Mesendoderm (in vitro differentiated cells): ENCODE measurements around the gene CTIF.

Experiments used
- DNase-seq: peaks from one replicate; pipeline ENCODE4 v3.0.0; 2013
- H2AK5ac ChIP-seq: 2 replicates; pipeline ENCODE4 v1.6.1; 2013; ENCODE audit warnings: low read length, inconsistent platforms
- H2BK120ac ChIP-seq: 2 replicates; pipeline ENCODE4 v1.6.1; 2013; ENCODE audit warnings: low read depth, mild to moderate bottlenecking, low read length, moderate library complexity, mixed read lengths
- H2BK15ac ChIP-seq: replicated peaks from 2 replicates; pipeline ENCODE4 v1.6.1; 2013; ENCODE audit warnings: low read depth, mild to moderate bottlenecking, moderate library complexity
- H2BK5ac ChIP-seq: 2 replicates; pipeline ENCODE4 v1.6.1; 2013; ENCODE audit warnings: low read length, inconsistent platforms
- H3K18ac ChIP-seq: 2 replicates; pipeline ENCODE4 v1.6.1; 2013; ENCODE audit warnings: mild to moderate bottlenecking, low read length, mixed read lengths
- H3K23ac ChIP-seq: one replicate; pipeline ENCODE4 v1.6.1; 2013; ENCODE audit warnings: low read length
- H3K27ac ChIP-seq: 2 replicates; pipeline ENCODE4 v1.5.1; 2013; ENCODE audit warnings: low read depth, mild to moderate bottlenecking, inconsistent platforms, low read length, moderate library complexity
- H3K27me3 ChIP-seq: 2 replicates; pipeline ENCODE4 v1.6.1; 2013; ENCODE audit warnings: low read length, control low read depth, mild to moderate bottlenecking, inconsistent platforms; ENCODE audit not compliant: insufficient read depth, poor library complexity
- H3K36me3 ChIP-seq: 2 replicates; pipeline ENCODE4 v1.6.1; 2013; ENCODE audit warnings: low read length, inconsistent platforms; ENCODE audit not compliant: control insufficient read depth, insufficient read depth
- H3K4ac ChIP-seq: one replicate; pipeline ENCODE4 v1.6.1; 2013; ENCODE audit warnings: low read depth, mild to moderate bottlenecking, low read length, moderate library complexity
- H3K4me1 ChIP-seq: 2 replicates; pipeline ENCODE4 v1.6.1; 2013; ENCODE audit warnings: low read depth, low read length, inconsistent platforms; ENCODE audit not compliant: control insufficient read depth
- H3K4me2 ChIP-seq: 2 replicates; pipeline ENCODE4 v1.6.1; 2013; ENCODE audit warnings: low read length
- H3K4me3 ChIP-seq: 2 replicates; pipeline ENCODE4 v1.5.1; 2013; ENCODE audit warnings: mild to moderate bottlenecking, low read length
- H3K56ac ChIP-seq: one replicate; pipeline ENCODE4 v1.6.1; 2013; ENCODE audit warnings: low read length
- H3K79me1 ChIP-seq: 2 replicates; pipeline ENCODE4 v1.6.1; 2013; ENCODE audit warnings: low read length, inconsistent platforms
- H3K79me2 ChIP-seq: 2 replicates; pipeline ENCODE4 v1.6.1; 2013; ENCODE audit warnings: mild to moderate bottlenecking, low read length; ENCODE audit not compliant: control insufficient read depth, insufficient read depth
- H3K9ac ChIP-seq: 2 replicates; pipeline ENCODE4 v1.6.1; 2013; ENCODE audit warnings: low read length, inconsistent platforms
- H4K5ac ChIP-seq: one replicate; pipeline ENCODE4 v1.6.1; 2013; ENCODE audit warnings: low read length
- H4K8ac ChIP-seq: one replicate; pipeline ENCODE4 v1.6.1; 2013; ENCODE audit warnings: low read depth, mild to moderate bottlenecking, control low read depth, low read length, moderate library complexity
- WGBS: extraction: QIAGEN DNeasy Blood & Tissue Kit; methylation state at CpG from one replicate; pipeline ENCODE4 v1.1.7; 2013; ENCODE audit warnings: low lambda C conversion rate, missing lambda C conversion rate; ENCODE audit not compliant: insufficient coverage; ENCODE audit errors: extremely low coverage; 5-methylcytosine and 5-hydroxymethylcytosine counted together

CTIF gene

DNA sequence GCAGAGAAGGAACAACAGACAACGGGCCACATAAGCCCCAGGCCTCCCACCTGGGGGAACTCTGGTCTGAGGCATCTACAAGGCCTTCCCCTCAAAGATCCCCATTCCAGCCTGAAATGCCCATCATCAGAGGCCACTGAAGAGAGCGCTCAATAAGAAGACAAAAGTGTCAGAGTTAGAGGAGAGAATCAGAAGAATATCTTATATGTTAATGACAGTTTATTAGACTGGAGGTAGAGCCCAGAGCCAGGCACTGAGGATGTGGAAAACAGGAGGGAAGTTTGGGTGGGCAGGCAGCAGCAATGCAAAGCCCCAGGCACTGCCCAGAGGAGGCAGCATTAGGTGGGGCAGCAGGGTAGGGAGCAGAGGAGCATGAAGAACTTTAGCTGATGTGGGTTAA is 2.9 kb upstream of the CTIF start:
- H3K27ac ChIP-seq: no peak overlapping the region
- no peak overlapping the region for H2AK5ac ChIP-seq
- no peak overlapping the region for H3K23ac ChIP-seq
- H3K79me1 ChIP-seq: no peaks in the 10 kb centered on the region
- no peak overlapping the region for H3K4ac ChIP-seq
- no peak overlapping the region for H3K56ac ChIP-seq
- H3K36me3 ChIP-seq: no peaks in the 10 kb centered on the region
- no peak overlapping the region for H4K8ac ChIP-seq
- H3K27me3 ChIP-seq: no peaks in the 10 kb centered on the region
- WGBS: no CpG with 5 or more reads among the region's 2 CpGs
- no peak overlapping the region for H3K9ac ChIP-seq
- H3K18ac ChIP-seq: no peak overlapping the region
- H3K79me2 ChIP-seq: no peaks in the 10 kb centered on the region
- H4K5ac ChIP-seq: no peak overlapping the region
- peaks cover 1% of the 10 kb centered on the region for H3K4me1 ChIP-seq
- H2BK120ac ChIP-seq: no peak overlapping the region
- H3K4me3 ChIP-seq: no peak overlapping the region
- DNase-seq: no peak
- H2BK15ac ChIP-seq: no peak overlapping the region
- no peak overlapping the region for H2BK5ac ChIP-seq
- H3K4me2 ChIP-seq: no peak overlapping the region

DNA sequence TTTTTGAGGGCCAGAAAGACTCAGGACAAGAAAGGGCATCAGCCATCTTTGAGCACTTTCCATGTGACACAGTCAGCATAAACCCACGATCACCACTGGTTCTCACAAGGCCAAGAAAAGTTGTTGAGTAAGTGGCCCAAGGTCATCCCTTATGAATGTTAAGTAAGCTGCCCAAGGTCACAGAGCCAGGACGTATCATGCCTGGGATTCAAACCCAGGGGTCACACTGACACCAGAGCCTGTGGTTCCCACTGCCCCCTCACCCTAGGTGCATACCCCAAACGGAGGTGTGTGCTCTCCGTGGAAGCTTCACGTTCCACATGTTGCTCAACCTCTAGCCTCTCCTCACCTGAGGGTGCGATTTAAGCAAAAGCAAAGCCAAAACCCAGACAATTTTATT is 2.3 kb upstream of the CTIF start:
- no peak for DNase-seq
- H2AK5ac ChIP-seq: no peak overlapping the region
- no peak overlapping the region for H2BK15ac ChIP-seq
- no peak overlapping the region for H3K27ac ChIP-seq
- H3K4me1 ChIP-seq: peaks cover 2% of the 10 kb centered on the region
- no peak overlapping the region for H3K4me2 ChIP-seq
- no peak overlapping the region for H3K9ac ChIP-seq
- H3K4ac ChIP-seq: no peak overlapping the region
- no peak overlapping the region for H4K5ac ChIP-seq
- no peak overlapping the region for H3K23ac ChIP-seq
- no peak overlapping the region for H3K4me3 ChIP-seq
- no peaks in the 10 kb centered on the region for H3K36me3 ChIP-seq
- WGBS: no CpG with 5 or more reads among the region's 6 CpGs
- H2BK5ac ChIP-seq: no peak overlapping the region
- no peak overlapping the region for H4K8ac ChIP-seq
- no peak overlapping the region for H2BK120ac ChIP-seq
- H3K27me3 ChIP-seq: no peaks in the 10 kb centered on the region
- peaks cover under 1% of the 10 kb centered on the region for H3K79me2 ChIP-seq
- no peak overlapping the region for H3K18ac ChIP-seq
- H3K56ac ChIP-seq: no peak overlapping the region
- H3K79me1 ChIP-seq: peaks cover under 1% of the 10 kb centered on the region

- H3K27me3 ChIP-seq: no peaks in the 10 kb centered on the region
- H3K27ac ChIP-seq: peak overlapping the region; percentile 64
- H2BK15ac ChIP-seq: peak overlapping the region; percentile 2
- peak overlapping the region; percentile 27 for H3K4me3 ChIP-seq
- H2BK120ac ChIP-seq: peak overlapping the region; percentile 31
- peak overlapping the region; percentile 64 for H3K9ac ChIP-seq
- peaks cover 19% of the 10 kb centered on the region for H3K4me1 ChIP-seq
- no peak overlapping the region for H4K8ac ChIP-seq
- DNase-seq: peak; percentile 81
- peak overlapping the region; percentile 84 for H3K56ac ChIP-seq
- no CpG with 5 or more reads among the region's 70 CpGs for WGBS
- H3K4me2 ChIP-seq: peak overlapping the region; percentile 32
- peaks cover 1% of the 10 kb centered on the region for H3K79me2 ChIP-seq
- H4K5ac ChIP-seq: no peak overlapping the region
- no peak overlapping the region for H2BK5ac ChIP-seq
- no peak overlapping the region for H2AK5ac ChIP-seq
- H3K23ac ChIP-seq: no peak overlapping the region
- peaks cover 4% of the 10 kb centered on the region for H3K79me1 ChIP-seq
- peak overlapping the region; percentile 93 for H3K18ac ChIP-seq
- H3K4ac ChIP-seq: peak overlapping the region; percentile 66
- no peaks in the 10 kb centered on the region for H3K36me3 ChIP-seq
These were observed 797 bp downstream of the CTIF start for GRCh38 chr18:48539406-48540250.

DNA sequence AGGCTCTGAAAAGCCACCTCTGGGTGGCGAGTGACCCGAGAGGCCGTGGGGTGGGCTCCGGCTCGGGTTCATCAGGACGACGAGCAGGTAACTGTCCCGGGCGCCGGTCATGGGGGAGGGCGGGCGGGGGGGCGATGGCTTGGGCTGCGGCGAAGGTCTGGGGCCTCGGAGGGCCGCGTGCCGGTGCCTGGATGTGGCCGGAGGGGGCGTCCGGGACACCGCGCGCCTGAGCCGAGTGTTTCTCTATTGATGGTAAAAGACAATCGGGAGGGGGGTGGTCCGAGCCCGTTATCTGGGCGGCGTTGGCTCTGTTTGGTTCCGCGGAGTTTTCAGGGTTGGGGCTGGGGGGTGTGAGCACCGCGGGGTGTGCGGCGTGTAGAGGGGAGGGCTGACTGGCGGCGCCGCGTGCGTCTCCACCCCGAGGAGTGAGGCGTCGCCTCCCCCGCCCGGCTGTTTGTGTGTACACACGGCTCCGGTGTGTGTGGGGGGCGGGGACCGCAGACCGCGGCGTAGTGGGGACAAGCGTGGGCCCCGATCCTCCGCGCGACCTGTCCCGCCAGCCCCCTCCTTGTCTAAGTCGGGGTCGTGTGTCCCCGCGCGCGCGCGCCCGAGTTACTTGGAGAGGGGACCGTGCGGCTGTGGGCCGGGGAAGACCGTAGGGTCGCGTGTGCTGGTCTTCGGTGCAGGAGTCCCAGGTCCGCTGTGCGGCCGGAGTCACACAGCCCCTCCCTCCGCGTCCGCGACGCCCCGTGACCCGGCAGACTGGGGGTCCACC is 1.6 kb downstream of the CTIF start:
- H3K4me1 ChIP-seq: peaks cover 26% of the 10 kb centered on the region
- peaks cover 5% of the 10 kb centered on the region for H3K79me2 ChIP-seq
- H2BK15ac ChIP-seq: no peak overlapping the region
- no peak overlapping the region for H2BK5ac ChIP-seq
- peak overlapping the region; percentile 69 for H3K9ac ChIP-seq
- H3K79me1 ChIP-seq: peaks cover 9% of the 10 kb centered on the region
- H3K23ac ChIP-seq: peak overlapping the region; percentile 52
- peak overlapping the region; percentile 37 for H3K4me3 ChIP-seq
- no peak overlapping the region for H2AK5ac ChIP-seq
- H3K27me3 ChIP-seq: no peaks in the 10 kb centered on the region
- H3K4ac ChIP-seq: peak overlapping the region; percentile 56
- H3K18ac ChIP-seq: peak overlapping the region; percentile 88
- no CpG with 5 or more reads among the region's 86 CpGs for WGBS
- H3K4me2 ChIP-seq: peak overlapping the region; percentile 74
- no peaks in the 10 kb centered on the region for H3K36me3 ChIP-seq
- peak; percentile 80 for DNase-seq
- H4K5ac ChIP-seq: no peak overlapping the region
- H2BK120ac ChIP-seq: peak overlapping the region; percentile 29
- H4K8ac ChIP-seq: no peak overlapping the region
- H3K56ac ChIP-seq: peak overlapping the region; percentile 88
- peak overlapping the region; percentile 57 for H3K27ac ChIP-seq

DNA sequence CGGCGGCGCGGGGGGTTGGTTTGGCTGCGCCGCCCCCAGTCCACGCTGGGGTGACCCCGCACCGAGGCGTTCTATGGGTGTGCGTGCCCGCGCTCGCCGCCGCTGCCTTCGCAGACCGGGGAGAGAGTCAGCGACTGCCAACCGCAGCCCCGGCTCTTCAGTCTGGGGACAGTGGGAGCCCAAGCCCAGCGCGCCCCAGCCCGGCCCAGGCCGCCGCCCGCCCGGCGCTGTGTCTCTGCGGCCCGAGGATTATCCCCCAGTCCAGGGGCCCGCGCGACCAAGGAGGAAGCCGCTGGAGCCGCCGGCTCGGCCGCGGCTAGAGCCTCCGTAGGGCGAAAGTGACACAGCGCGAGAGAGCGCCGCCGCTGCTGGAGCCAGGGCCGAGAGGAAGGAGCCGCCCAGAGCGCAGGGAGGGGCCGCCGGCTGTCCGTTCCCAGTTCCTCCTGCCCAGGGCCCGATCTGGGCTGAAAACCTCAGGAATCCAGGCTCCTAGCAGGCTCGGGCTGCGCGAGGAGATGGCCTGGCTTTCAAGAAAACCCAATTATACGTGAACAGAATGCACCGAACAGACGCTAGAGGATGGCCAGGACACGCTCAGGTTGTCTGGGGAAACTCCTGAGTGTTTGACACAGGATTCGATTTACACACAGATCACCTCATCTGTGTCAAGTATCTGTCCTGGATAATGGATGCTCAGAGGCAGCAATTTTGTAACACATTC is 2.4 kb downstream of the CTIF start:
- peak overlapping the region; percentile 57 for H3K27ac ChIP-seq
- H3K79me2 ChIP-seq: peaks cover 5% of the 10 kb centered on the region
- no peak overlapping the region for H2BK15ac ChIP-seq
- H3K56ac ChIP-seq: peak overlapping the region; percentile 88
- DNase-seq: peak; percentile 90
- peaks cover 9% of the 10 kb centered on the region for H3K79me1 ChIP-seq
- H3K4me1 ChIP-seq: peaks cover 34% of the 10 kb centered on the region
- peak overlapping the region; percentile 39 for H2AK5ac ChIP-seq
- H3K18ac ChIP-seq: peak overlapping the region; percentile 56
- H3K36me3 ChIP-seq: no peaks in the 10 kb centered on the region
- peak overlapping the region; percentile 66 for H2BK120ac ChIP-seq
- H3K23ac ChIP-seq: peak overlapping the region; percentile 52
- no peak overlapping the region for H4K5ac ChIP-seq
- peak overlapping the region; percentile 74 for H3K4me2 ChIP-seq
- no peak overlapping the region for H2BK5ac ChIP-seq
- H4K8ac ChIP-seq: no peak overlapping the region
- H3K4ac ChIP-seq: peak overlapping the region; percentile 56
- H3K27me3 ChIP-seq: no peaks in the 10 kb centered on the region
- peak overlapping the region; percentile 69 for H3K9ac ChIP-seq
- no CpG with 5 or more reads among the region's 62 CpGs for WGBS
- H3K4me3 ChIP-seq: peak overlapping the region; percentile 37
